Measurements from ENCODE around the gene AOAH. TPM values are rescaled to one million over a fixed set of nuclear protein-coding genes. Genes with fewer than 3 reads are reported as not detected.

Gene AOAH
- total RNA-seq, 1 experiment from 2014 or later: not detected

DNA sequence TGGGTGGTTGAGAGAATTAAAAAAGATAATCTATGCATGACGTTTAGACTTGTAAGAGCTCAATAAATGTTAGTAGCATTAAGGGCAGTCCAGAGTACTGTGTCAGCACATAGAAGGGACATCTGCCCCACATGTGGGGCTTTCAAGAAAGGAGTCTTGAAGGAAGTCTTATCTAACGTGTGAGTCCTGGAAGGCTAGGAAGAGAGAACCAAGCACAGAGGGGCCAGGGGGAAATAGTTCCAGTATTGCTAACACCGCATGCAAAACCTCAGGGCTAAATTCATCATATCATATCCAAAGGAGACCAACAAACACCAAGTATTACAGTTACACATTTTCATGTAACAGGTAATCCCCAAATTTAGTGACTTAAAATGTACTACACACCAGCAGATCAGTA is 122.7 kb downstream of the AOAH start:
- DNase-seq (ENCODE audit: low read depth): peak; percentile 13

DNA sequence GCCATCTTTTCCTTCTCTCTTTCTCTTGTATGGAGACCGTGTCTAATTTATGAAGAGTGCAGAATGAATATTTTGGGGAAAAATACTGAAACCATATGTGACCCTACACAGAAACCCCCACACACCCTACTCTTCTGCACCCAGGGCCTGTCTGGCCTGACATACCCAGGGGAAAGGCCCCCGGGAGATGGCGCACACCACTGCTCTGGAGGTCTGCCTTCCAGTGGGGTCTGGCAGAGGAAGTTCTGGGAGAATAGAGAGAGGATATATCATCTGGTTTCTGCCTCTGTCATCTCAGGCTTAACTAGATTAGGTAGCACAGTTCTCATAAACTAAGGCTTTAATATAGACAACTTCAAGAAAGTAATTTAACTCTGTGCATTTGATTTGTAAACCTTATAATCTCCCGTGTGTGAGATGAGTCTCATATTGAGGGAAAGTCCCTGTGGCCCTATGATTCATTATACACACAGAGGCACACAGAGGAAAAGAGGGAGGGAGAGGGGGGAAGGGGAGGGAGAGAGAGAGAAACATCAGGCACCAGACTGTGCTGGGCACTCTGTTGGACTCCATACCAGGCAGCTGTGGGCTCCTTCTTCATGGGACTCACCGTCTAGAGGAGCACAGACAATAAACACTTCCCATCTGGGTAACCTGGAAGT is 123.3 kb downstream of the AOAH start:
- peak; percentile 62 for DNase-seq (ENCODE audit: low read depth)

DNA sequence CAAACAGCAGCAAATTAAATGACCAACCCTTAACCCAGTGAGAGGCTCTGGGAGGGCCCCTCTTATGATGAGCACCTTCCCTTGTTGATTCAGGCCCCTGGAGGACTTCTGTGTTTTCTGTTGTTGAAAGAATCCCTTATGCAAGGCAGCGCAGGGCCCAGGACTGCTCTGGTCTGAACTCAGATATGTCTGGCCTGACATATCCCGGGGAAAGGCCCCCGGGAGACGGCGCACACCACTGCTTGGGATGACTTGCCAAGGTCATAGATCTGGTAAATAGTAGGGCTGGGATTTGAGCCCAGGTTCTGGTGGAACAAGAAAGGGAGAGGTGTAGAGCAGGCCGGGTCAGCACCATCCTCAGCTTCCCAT is 124.0 kb downstream of the AOAH start:
- no peak for DNase-seq (ENCODE audit: low read depth)

DNA sequence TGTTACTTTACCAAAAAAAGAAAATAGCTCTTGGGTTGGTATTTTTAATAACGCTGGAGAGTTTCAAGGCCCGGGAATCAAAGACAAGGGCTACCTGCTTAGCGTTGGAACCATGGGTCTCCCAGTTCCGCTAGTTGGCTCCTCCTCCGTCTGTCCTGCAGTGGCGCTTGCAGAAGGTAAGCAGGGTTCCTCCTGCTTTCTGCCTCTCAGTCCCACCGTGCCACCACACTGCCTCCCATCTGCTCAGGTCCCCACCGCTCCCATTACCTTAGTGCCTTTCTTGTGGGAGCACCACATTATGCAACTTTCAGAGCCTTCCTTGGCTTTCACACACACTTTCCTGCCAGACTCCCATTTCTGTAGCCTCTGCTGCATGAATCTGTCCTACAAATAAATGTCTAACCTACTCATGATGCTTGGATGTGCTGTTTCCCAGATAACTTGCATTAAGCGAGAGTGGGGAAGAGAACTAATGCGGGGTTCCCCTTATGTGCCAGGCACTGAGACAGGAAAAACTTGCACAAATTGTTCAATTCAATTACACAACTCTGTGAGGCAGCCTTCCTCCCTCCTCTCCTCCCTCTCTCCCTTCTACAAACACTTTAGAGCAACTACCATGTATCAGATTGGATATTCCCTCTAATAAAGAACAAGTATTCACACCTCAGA is 124.5 kb downstream of the AOAH start:
- no peak for DNase-seq (ENCODE audit: low read depth)

GRCh38 chr7:36598054-36598674 is 126.1 kb downstream of the AOAH start:
- no peak for DNase-seq (ENCODE audit: low read depth)

DNA sequence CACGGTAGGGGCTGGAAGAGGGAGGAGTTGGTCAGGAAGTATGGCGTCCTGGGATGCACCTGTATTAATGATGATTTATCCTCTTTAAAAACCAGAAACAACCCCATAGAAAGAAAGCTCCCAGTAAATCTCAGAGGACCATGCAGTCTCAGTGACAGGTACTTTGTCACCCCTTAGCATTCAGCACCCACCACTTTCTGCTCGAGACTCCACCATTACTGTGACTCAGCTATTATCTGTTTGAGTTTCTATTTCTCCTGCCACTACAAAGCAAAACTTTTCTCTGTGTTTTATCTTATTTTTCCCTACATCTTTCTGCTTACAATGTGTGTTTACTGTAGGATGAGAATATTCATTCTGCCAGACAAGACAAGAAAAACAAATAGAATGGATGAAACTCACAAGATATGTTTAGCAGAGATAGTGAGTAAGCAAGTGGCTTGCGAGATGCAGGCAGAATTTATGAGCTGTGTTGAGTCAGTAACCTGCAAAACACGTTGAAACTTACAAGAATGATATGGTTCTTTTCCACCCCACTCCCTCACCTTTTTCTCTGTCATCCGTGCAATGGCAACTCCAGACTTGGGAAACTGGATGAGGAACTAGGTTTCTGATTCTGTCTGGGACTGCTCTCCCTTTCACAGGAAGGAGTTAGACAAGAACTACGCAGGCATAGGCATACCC is 127.1 kb downstream of the AOAH start:
- DNase-seq (ENCODE audit: low read depth): no peak

DNA sequence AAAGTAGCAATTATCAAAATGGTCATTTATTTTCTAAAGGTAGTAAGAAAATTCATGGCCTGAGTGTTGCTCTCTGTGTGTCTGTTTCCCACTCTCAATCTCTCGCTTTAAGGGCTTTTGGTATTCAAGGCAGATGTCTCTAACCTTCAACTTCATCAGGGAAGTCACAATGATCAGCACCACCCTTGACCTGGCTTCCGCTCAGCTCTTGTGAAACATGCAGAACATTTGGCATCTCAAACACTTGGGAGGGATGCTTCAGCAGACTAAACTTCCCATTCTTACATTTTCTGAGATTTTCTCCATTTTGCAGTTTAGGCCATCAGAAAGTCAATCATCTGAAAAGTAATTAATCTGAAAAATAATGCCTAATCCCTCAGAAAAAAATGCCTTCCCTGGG is 129.8 kb downstream of the AOAH start:
- DNase-seq (ENCODE audit: low read depth): no peak

- DNase-seq (ENCODE audit: low read depth): no peak
Measured at GRCh38 chr7:36591636-36592035, 132.7 kb downstream of the AOAH start.

- DNase-seq (ENCODE audit: low read depth): no peak
Measured at GRCh38 chr7:36589391-36589790, 134.9 kb downstream of the AOAH start.

DNA sequence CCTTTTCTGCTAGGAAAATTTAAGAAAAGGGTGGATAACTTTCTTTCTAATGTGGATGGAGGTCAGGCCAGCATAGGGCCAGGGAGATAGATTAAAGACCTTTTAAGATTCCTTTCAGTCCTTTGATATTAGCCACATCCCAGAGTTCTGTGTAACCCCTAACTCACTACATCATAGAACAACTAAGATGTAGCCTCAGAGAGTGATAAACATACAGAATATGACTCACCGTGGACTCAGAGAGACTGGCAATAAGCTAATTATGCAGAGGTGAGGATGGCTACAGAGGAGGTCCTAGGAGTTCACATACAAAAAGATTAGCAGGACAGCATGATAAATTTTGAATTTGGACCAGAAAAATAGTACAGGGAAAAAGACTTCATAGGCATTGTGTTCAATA is 141.0 kb downstream of the AOAH start:
- peak; percentile 7 for DNase-seq (ENCODE audit: low read depth)

DNA sequence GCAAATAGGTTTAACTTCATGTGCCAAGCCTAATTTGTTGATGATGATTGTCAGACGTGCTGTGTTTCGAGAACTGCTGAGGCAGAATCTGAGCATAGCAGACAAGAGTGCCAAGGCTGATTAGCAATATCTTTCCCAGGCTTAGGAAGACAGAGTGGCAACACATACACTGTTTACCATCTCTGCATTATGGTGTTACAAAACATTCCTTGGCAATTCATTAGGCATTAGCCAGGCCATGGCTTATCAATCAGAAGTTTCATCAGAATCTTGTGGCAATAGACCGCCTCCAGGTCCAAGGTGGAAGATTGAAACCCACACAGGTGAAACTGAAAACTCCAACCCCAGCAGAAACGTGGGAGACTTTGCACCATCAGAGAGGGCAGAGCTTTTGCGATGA is 148.5 kb downstream of the AOAH start:
- no peak for DNase-seq (ENCODE audit: low read depth)

DNA sequence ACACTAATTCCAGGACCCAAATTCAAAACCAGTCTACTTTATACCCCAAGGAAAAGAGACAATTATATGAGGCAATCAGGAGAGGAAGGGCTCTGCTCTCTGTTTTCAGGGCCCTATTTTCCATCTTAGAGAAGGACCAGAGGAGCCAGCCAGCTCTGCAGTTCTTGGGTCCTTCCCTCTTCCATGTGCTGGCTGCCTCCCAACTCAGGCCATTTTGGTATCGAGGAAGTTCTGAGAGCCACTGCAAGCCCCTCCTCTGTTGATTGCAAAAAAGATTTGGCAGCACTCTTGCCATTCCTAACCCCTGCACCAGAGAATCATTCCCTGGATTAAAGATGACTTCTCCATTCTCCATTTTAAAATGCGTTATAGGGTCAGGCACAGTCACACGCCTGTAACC is 151.2 kb downstream of the AOAH start:
- no peak for DNase-seq (ENCODE audit: low read depth)

DNA sequence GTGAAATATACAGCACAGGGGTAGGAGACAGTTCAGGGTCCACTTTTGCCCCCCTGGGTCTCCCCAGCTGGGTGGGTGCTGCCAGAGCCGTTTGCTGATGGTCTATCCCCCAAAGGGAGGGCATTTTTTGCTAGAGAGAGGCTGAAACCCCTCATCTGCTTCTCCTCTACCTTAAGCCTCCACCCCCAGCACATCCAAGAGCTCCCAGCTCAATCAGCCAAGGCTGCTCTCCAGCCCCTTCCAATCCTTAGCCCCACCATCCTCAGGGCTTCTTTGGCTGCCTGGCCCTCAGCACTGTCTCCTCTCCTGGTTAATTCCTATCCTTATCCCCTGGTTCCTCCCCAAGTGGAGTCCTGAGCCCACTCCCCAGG is 153.1 kb downstream of the AOAH start:
- no peak for DNase-seq (ENCODE audit: low read depth)

GRCh38 chr7:36570528-36571189 is 153.6 kb downstream of the AOAH start:
- no peak for DNase-seq (ENCODE audit: low read depth)

DNA sequence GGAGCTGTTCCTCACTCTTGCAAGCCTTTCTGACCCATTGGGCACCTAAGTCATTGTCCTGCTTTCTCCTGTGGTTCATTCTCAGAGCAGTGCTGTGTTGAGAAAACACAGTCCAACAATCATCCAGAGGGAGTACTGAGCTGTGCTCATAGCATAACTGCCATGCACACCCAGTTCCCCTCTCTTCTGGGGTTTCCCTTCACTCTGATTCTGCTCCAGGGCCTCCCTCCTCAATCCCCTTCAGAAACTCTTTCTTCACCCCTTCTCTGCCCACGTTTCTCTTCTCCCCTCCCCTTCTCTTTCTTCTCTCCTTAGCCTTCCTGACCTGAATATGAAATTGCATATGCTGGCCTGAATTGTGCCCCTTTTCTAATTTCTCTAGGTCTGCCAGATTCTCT is 155.8 kb downstream of the AOAH start:
- DNase-seq (ENCODE audit: low read depth): no peak

DNA sequence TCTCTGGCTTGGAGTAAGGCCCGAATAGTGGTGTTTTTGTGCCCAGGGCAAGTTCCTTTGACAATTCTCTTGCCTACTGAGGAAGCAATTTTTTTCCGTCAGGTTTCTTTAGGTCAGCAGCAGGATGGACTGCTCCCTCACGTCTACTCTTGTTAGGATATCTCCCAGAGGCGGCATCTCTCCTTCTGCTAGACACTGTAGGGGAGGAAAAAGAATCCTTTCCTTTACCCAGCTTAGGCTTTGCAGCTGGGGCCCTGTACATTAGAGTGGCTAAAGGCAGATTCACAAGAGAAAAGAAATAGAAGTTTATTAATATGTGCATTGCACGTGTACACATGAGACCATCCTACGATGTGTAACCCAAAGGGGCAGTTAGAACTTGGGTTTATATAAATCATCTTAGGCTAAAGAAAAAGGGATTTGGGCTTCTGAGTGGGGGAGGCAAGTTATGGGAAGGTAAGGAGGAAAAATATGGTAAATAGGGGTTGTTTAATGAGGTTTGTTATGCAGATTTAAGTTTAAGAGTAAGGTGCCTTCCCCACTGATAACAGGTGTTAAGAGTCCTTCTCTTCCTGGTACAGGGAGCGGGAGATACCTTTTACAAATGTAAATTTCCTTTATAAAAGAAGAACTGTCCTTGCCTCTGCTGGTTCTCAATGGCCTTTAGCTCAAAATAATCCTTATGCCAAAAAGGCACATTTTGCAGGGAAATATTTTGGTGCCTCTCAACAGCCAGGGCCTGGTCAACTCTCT is 156.4 kb downstream of the AOAH start:
- no peak for DNase-seq (ENCODE audit: low read depth)

- DNase-seq (ENCODE audit: low read depth): no peak
Measured at GRCh38 chr7:36565792-36566356, 158.4 kb downstream of the AOAH start.

GRCh38 chr7:36564489-36564888 is 159.8 kb downstream of the AOAH start:
- DNase-seq (ENCODE audit: low read depth): no peak

DNA sequence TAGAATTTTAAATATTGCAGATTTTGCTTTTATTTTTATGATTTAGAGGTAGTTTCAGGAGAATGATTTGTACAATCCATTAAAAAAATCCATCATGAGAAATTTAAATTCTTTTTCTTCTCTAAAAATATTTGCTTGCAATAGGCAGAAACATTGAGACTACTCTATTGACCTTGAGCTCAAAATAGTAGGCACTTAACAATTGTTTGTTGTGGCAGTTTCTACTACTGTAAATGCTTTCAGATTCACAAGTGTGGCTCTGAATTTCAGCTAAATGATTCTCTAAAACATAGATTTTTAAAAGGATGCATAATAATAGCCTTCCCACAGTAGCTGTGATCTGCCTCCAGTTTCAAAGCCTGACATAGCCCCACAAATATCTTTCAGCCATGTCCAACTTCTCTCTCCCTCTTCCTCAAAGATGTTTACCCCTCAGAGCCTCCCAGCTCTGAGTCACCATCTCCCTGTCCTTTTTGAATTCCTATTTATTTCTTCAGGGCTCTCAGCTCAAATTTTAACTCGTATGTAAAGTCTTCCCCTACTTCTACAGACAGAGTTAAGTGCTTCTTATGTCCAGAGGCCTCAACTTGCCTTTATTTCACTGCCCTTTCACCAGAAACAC is 160.5 kb downstream of the AOAH start:
- no peak for DNase-seq (ENCODE audit: low read depth)

DNA sequence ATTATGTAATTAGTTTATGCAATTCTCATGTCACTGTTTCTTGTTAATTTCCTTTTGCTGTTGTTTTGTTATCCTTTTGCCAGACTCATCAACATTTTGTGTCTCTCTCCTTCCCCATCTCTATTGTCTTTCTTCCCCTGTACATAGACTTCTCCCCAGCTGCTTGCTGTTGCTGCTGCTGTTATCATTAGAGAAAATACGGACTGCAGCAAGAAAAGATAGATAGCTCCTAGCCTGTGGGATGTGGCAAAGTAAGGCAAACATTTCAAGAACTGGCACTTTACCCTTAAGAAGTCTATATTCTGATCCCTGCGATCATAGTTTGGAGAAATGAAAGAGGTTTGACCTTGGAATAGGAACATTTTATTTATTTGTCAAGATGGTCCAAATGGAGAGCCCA is 162.2 kb downstream of the AOAH start:
- DNase-seq (ENCODE audit: low read depth): no peak

DNA sequence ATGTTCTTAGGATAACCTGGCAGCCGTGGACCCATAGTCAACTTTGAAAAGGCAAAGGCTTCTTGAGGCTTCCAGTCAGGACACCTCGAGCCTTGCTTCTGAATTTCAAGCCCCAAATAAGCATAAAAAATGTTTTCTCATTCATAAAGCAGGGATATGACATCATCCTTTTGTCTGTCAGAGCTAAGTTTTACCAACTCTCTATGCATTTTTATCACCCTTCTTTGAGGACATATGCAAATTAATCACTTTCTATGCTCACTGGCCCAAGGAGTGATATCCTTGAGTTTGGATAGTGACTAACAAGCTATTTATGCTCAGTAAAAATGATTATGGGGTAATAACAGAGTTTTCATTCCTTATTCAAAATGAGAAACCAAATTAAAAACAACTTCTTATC is 175.3 kb downstream of the AOAH start:
- no peak for DNase-seq (ENCODE audit: low read depth)

Data from RPMI7951 (cell line).